AG09309 (cell line): Measurements from ENCODE around the gene POU6F2.

Source experiments
- DNase-seq: peaks from one replicate; pipeline ENCODE4 v3.0.0-alpha.2; 2010; ENCODE audit warnings: low read depth
- H3K4me3 ChIP-seq: 2 replicates; pipeline ENCODE4 v1.5.1; 2011; ENCODE audit warnings: mild to moderate bottlenecking, low read depth, low read length, moderate library complexity; ENCODE audit not compliant: control insufficient read depth
- TF ChIP-seq, protein P1 (sequence below): IDR thresholded peaks from 2 replicates; pipeline ENCODE4 v1.5.1; 2011; ENCODE audit warnings: mild to moderate bottlenecking, low read depth, low read length, inconsistent platforms; ENCODE audit not compliant: insufficient read depth, control insufficient read depth; ENCODE audit errors: missing control alignments

The POU6F2 gene

DNA sequence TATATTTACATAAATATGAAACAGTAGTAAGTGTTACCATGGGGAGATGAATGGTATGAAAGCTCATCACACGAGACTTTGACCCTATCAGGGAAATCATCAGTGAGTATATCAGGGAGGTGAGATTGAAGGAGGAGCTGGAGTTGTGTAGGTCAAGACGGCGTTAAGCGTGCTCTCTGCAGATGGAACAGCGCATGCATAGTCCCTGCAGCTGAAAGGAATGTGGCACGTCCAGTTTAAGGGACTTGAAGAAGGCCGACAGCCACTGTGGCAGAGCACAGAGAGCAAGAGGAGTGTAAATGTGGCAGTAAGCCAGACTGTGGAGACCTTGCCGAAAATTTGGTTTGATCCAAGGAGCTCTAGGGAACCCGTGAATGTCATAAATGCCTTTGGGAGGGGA, 38.9 kb downstream of the POU6F2 start:
- DNase-seq = no peak
- TF ChIP-seq, protein P1, sequence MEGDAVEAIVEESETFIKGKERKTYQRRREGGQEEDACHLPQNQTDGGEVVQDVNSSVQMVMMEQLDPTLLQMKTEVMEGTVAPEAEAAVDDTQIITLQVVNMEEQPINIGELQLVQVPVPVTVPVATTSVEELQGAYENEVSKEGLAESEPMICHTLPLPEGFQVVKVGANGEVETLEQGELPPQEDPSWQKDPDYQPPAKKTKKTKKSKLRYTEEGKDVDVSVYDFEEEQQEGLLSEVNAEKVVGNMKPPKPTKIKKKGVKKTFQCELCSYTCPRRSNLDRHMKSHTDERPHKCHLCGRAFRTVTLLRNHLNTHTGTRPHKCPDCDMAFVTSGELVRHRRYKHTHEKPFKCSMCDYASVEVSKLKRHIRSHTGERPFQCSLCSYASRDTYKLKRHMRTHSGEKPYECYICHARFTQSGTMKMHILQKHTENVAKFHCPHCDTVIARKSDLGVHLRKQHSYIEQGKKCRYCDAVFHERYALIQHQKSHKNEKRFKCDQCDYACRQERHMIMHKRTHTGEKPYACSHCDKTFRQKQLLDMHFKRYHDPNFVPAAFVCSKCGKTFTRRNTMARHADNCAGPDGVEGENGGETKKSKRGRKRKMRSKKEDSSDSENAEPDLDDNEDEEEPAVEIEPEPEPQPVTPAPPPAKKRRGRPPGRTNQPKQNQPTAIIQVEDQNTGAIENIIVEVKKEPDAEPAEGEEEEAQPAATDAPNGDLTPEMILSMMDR = no peak
- H3K4me3 ChIP-seq = no peak overlapping the region

DNA sequence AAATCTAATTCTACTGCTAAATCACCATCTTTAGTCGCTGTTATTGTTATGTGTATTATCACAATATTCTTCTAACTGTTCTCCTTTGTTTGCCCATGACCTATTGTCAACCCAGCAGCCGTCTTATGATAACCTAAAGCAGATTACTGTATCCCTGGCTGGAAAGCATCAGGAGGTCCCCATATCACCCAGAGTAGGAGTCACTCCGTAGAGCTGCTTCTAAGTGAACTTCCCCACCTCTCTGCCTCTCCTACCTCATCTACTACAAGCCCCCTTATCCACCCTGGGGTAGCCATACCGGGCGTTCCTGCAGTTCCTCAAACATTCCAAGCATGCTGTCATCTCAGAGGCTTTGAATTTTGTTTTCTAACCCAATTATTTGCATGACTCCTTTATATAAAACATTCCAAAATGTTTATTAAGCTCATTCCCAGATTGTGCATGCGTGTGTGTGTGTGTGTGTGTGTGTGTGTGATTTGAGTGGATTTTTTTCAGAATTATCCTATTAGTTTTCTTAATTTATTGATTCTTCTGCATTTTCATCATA, 39.7 kb downstream of the POU6F2 start:
- TF ChIP-seq, protein P1 = no peak
- H3K4me3 ChIP-seq = no peak overlapping the region
- DNase-seq = no peak

DNA sequence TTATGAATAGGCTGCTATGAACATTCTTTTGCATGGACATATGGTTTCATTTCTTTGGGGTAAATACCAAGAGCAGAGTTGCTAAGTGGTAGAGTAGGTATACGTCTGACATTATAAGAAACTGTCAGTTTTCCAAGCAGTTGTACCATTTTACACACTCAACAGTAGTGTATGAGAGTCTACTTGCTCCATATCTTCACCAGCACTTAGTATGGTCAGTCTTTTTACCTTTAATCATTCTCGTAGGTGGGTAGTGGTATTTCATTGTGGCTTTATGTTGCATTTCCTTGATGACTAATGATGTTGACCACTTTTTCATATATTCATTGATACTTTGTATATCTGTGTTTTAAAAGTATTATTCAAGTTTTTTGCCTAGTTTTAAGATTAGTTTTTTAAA, 45.1 kb downstream of the POU6F2 start:
- H3K4me3 ChIP-seq = no peak overlapping the region
- TF ChIP-seq, protein P1 = no peak
- DNase-seq = no peak

DNA sequence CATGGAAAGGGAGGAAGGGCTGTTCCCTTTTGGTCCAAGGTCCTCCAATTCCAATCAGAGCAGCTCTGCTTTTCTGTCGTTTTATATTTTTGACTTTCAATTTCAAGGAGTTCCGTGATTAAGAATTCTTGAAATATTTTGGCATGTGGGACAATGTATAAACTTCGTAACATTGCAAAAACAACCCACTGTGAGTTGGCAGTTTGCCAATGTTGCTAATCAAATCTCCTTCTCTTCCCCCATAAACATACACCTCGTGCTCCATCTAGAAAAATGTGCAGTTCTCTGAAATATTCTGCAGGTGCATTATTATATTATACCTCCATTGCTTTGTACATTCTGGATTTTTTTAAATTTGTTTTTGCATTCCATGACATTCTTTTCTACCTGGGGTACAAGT, 49.8 kb downstream of the POU6F2 start:
- no peak for DNase-seq
- H3K4me3 ChIP-seq = no peak overlapping the region
- TF ChIP-seq, protein P1 = no peak

DNA sequence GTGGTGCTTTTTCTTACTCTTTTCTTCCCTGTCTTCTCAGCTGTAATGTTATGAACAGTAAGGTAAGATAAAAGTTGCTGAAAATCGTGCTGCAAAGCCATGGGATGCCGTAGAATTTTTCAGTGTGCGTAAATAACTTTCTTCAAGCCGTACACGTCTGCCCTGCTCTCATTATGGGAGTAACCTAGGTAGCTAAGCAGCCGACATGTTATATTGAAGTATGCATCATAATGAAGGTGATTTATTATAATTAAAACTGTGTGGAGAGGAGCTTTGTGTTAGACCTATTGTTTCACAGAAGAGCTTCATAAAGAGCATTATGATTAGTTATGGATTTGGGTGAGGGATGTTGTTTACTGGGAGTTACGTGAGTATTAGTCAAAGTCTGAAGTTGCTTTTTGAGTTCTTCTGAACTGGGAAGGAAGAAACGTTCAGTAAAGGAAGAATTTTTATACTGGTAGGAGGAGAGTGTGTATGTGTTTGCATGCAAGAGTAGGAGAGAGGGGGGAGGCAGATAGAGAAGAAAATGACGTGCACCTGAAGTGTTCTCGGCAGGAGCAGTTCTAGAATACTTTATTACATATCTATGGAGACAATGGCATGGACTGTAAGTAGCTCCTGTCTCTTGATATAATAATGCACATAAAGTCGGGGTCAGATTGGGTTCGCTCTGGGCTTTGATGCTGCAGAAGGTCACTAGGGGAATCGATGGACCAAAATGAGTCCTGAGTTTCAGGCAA, 56.3 kb downstream of the POU6F2 start:
- DNase-seq = no peak
- H3K4me3 ChIP-seq = no peak overlapping the region
- TF ChIP-seq, protein P1 = no peak

DNA sequence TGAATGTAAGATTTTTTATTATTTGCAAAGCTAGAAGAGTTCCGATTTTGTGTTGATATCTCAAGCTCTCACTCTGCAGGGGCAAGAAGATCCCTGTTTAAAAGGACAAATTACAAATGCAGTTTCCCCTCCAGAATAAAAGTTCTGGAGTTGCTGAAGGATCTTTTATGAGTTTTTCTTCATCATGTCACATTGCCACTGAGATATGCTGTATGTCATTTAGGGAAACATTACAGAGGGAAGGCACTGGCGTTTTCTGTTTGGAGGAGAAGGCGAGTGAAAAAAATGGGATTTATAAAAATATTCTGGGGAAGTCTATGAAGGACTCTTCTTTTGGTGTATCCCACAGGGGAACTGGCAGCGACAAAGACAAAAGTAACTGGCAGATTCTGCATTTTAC, 57.4 kb downstream of the POU6F2 start:
- no peak for DNase-seq
- H3K4me3 ChIP-seq = no peak overlapping the region
- TF ChIP-seq, protein P1 = no peak
